Effector memory CD4-positive, alpha-beta T cell (primary cell): ENCODE measurements around the gene NCKAP1.
"Not testable (repeated sequence)": the region's sequence is repeated elsewhere in the genome, so short reads cannot be mapped to it uniquely, and the experiment has no call there.

Experiments
- DNase-seq, 3 donors: peaks; one replicate each; pipeline ENCODE4 v3.0.0-alpha.2; 2020
- H3K27ac ChIP-seq: 2 replicates; pipeline ENCODE4 v1.7.0; 2013; ENCODE audit warnings: mild to moderate bottlenecking, low read length, moderate library complexity; ENCODE audit not compliant: insufficient read depth, poor library complexity, severe bottlenecking
- H3K27me3 ChIP-seq: replicated peaks from 2 replicates; pipeline ENCODE4 v1.7.0; 2013; ENCODE audit warnings: mild to moderate bottlenecking, low read length; ENCODE audit not compliant: insufficient read depth, control insufficient read depth, poor library complexity, severe bottlenecking
- H3K36me3 ChIP-seq: 2 replicates; pipeline ENCODE4 v1.7.0; 2013; ENCODE audit warnings: mild to moderate bottlenecking, low read length, moderate library complexity; ENCODE audit not compliant: control insufficient read depth, insufficient read depth
- H3K4me1 ChIP-seq: 2 replicates; pipeline ENCODE4 v1.7.0; 2013; ENCODE audit warnings: low read length, mild to moderate bottlenecking; ENCODE audit not compliant: control insufficient read depth, insufficient read depth, poor library complexity, severe bottlenecking
- H3K4me3 ChIP-seq: 2 replicates; pipeline ENCODE4 v1.7.0; 2013; ENCODE audit warnings: low read length, low read depth, mild to moderate bottlenecking; ENCODE audit not compliant: insufficient read depth, poor library complexity, severe bottlenecking
- H3K9me3 ChIP-seq: 2 replicates; pipeline ENCODE4 v1.7.0; 2013; ENCODE audit warnings: mild to moderate bottlenecking, low read length, moderate library complexity; ENCODE audit not compliant: control insufficient read depth

NCKAP1 gene

DNA sequence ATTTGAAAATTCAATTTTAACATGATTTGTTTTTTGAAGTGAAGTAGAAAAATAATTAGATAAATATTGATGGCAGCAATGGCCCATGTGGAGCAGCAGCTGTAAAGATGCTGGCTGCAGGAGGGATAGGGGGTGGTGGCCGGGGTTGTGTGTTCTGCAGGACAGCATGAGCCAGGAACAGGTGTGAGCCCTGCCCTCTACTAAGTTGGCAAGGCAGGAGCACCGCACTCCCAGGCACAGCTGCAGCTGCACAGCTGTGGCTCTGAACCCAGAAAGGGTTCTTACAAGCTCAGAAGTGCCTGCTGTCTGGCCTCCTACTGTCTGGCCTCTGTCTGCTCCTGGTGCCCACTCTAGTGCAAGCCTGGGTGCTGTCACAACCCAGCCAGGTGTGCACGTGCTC lies 30.3 kb upstream of the NCKAP1 start:
- Histone ChIP-seq H3K4me3 (no peak overlapping the region), H3K9me3 (no peaks in the 10 kb centered on the region)

DNA sequence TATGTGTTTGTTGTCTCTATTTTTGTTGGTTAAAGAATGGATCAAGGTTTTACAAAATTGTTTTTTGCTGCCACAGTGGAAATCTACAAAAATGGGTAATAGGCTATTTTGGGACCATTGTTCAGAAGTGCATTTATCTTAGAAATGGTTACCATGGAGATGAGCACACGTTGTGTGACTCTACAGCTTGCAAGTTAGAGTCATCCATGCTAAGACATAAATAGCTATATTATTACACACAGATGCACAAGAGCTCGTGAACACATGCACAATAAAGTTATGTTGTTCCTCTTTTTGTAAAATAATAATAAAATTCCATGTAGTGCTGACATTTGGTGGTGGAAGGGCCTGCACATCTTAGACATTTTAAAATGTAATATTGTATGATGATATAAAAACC lies 24.8 kb upstream of the NCKAP1 start:
- H3K9me3 ChIP-seq = no peaks in the 10 kb centered on the region
- H3K27ac ChIP-seq = no peak overlapping the region
- H3K4me1 ChIP-seq = no peaks in the 10 kb centered on the region
- H3K4me3 ChIP-seq = no peak overlapping the region
- no peak for DNase-seq
- peaks cover 3% of the 10 kb centered on the region for H3K27me3 ChIP-seq
- H3K36me3 ChIP-seq = no peaks in the 10 kb centered on the region

More for the DNA sequence above, 30.3 kb upstream of the NCKAP1 start:
- no peaks in the 10 kb centered on the region for H3K4me1 ChIP-seq
- H3K27me3 ChIP-seq = peaks cover 3% of the 10 kb centered on the region
- H3K36me3 ChIP-seq = no peaks in the 10 kb centered on the region
- no peak overlapping the region for H3K27ac ChIP-seq
- DNase-seq = no peak

DNA sequence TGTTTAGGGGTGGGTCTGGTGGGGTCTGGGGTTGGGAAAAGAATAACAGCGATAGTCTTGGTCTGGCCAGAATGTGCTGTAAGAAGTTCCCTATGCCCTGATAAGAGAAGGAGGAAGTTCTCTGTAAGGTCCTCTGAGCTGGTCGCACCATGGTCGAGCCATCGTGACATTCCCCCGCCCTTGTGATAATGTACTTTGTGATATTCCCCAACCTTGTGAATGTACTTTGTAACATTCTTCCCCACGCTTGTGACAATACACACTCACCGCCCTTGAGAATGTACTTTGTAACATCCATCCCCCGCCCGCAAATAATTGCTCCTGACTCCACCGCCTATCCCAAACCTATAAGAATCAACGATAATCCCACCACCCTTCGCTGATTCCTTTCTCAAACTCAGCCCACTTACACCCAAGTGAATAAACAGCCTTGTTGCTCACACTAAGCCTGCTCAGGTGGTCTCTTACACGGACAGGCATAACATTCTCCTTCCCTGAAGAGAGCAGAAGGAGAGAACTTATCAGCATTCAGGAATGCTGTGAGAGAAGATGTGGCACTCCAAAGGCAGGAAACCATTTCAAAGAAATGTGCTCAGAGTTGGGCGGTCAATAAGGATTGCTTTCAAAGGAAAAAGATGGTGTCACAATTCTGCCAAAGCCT lies 22.4 kb upstream of the NCKAP1 start:
- H3K27me3 ChIP-seq = peaks cover 3% of the 10 kb centered on the region
- no peak overlapping the region for H3K4me3 ChIP-seq
- H3K4me1 ChIP-seq = no peaks in the 10 kb centered on the region
- H3K9me3 ChIP-seq = no peaks in the 10 kb centered on the region
- no peaks in the 10 kb centered on the region for H3K36me3 ChIP-seq
- no peak for DNase-seq
- H3K27ac ChIP-seq = no peak overlapping the region

DNA sequence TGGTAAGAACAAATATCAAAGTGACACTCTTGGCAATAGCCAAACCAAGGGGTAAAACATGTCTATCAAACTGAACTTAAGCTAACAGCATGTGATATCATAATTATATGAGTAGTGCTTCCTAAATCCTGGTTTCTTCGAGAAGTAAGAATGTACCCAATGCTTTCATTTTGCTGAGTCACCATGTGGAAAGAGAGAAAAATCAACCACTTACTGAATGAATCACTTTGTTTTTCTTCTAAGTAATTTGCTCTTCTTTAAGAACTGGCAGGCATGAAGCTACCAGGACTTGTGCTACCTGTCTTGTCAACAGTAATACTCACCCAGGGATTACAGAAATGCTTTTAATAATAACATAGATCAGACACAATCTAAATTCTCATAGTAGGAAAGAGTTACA lies 21.3 kb upstream of the NCKAP1 start:
- no peak overlapping the region for H3K4me3 ChIP-seq
- no peak overlapping the region for H3K27ac ChIP-seq
- H3K36me3 ChIP-seq = no peaks in the 10 kb centered on the region
- DNase-seq = no peak
- no peaks in the 10 kb centered on the region for H3K9me3 ChIP-seq
- no peaks in the 10 kb centered on the region for H3K27me3 ChIP-seq
- no peaks in the 10 kb centered on the region for H3K4me1 ChIP-seq

DNA sequence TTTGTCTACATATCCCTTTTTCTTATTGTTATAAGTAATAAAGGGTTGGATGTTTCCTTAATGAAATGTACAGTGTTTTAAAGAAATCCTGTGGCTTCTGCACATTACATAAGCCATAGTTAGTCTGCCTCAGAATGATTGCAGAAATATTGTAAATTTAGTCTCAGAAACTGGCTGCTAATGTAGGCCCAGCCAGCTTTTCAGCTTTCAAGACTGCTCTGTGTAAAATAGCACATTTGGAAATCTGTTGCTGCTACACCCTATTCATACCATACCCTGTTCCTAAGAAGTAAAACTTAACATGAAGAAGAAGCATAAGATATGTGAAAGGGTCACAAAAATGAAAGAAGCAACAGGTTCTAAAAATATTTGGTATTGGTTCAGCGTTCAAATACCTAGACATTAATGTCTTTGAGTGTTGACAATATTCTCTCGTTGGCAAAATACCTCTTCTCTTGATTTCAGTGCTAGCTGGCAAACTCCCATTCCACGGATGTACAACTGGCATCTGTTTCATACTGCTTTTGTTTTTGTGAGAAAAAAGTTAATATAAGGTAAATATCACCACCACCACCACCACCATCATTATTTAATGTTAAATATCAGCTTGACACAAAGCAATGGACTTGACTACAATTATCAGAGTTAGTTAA lies 19.2 kb upstream of the NCKAP1 start:
- no peak overlapping the region for H3K4me3 ChIP-seq
- no peaks in the 10 kb centered on the region for H3K4me1 ChIP-seq
- DNase-seq = no peak
- H3K9me3 ChIP-seq = no peaks in the 10 kb centered on the region
- H3K27ac ChIP-seq = no peak overlapping the region
- H3K36me3 ChIP-seq = no peaks in the 10 kb centered on the region
- H3K27me3 ChIP-seq = no peaks in the 10 kb centered on the region

DNA sequence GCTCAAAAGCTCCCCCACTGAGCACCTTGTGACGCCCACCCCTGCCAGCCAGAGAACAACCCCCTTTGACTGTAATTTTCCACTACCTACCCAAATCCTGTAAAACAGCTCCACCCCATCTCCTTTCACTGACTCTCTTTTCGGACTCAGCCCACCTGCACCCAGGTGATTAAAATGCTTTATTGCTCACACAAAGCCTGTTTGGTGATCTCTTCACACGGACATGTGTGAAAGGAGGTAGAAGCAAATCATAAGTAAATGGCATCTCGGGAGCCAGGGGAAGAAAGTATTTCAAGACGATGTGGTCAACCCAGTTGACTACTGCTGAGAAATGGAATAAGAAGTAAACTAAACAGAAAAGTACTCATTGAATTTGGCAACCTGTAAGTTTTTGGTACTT lies 11.2 kb upstream of the NCKAP1 start:
- H3K36me3 ChIP-seq = no peaks in the 10 kb centered on the region
- H3K4me3 ChIP-seq = no peak overlapping the region
- H3K27me3 ChIP-seq = no peaks in the 10 kb centered on the region
- no peaks in the 10 kb centered on the region for H3K9me3 ChIP-seq
- no peak overlapping the region for H3K27ac ChIP-seq
- no peaks in the 10 kb centered on the region for H3K4me1 ChIP-seq
- DNase-seq = no peak

DNA sequence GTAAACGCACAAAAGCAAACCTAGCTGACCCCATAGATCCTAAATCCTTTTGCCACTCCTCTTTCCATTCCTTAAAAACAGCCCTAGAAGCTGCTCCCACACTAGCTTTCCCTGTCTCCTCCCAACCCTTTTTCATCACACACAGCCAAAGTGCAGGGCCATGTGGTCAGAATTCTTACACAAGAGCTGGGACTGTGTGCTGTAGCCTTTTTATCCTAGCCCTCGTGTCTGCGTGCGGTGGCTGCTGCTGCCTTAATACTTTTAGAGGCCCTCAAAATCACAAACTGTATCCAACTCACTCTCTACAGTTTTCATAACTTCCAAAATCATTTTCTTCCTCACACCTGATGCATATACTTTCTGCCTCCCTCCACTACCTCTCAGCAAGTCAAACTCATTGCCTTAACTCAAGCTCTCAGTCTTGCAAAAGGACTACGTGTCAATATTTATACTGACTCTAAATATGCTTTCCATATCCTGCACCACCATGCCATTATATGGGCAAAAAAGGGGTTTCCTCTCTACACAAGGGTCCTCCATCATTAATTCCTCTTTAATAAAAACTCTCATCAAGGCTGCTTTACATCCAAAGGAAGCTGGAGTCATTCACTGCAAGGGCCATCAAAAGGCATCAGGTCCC lies 9.3 kb upstream of the NCKAP1 start:
- H3K9me3 ChIP-seq, DNase-seq, H3K4me3 ChIP-seq, H3K4me1 ChIP-seq, H3K27ac ChIP-seq, H3K36me3 ChIP-seq, H3K27me3 ChIP-seq: not testable (repeated sequence)

DNA sequence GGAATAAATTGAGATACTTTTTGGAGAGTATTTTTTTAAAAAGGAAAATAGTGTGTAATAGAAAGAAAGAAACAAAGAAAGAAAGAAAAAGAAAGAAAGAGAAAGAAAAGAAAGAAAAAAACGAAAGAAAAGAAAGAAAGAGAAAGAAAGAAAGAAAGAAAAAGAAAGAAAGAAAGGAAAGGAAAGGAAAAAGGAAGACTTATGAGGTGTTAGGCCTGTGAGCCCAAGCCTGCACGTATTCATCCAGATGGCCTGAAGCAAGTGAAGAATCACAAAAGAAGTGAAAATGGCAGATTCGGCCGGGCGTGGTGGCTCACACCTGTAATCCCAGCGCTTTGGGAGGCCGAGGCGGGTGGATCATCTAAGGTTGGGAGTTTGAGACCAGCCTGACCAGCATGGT lies 5.3 kb upstream of the NCKAP1 start:
- not testable (repeated sequence) for H3K36me3 ChIP-seq, H3K27ac ChIP-seq, DNase-seq, H3K9me3 ChIP-seq, H3K4me3 ChIP-seq, H3K4me1 ChIP-seq
- H3K27me3 ChIP-seq = peaks cover 11% of the 10 kb centered on the region

DNA sequence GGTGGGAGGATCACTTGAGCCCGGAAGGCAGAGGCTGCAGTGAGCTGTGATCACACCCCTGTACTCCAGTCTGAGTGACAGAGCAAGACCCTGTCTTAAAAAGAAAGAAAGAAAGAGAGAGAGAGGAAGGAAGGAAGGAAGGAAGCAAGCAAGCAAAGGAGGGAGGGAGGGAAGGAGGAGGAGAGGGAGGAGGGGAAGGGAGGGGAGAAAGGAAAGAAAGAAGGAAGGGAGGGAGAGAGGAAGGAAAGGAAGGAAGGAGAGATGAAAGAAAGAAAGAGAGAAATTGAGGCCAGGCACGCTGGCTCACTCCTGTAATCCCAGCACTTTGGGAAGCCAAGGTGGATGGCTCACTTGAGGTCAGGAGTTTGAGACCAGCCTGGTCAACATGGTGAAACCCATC lies 2.3 kb upstream of the NCKAP1 start:
- Histone ChIP-seq H3K36me3 (no peaks in the 10 kb centered on the region), H3K27ac (no peak overlapping the region), H3K4me1 (peaks cover 23% of the 10 kb centered on the region), H3K27me3 (peaks cover 11% of the 10 kb centered on the region), H3K4me3 (no peak overlapping the region), H3K9me3 (no peaks in the 10 kb centered on the region)
- no peak for DNase-seq

DNA sequence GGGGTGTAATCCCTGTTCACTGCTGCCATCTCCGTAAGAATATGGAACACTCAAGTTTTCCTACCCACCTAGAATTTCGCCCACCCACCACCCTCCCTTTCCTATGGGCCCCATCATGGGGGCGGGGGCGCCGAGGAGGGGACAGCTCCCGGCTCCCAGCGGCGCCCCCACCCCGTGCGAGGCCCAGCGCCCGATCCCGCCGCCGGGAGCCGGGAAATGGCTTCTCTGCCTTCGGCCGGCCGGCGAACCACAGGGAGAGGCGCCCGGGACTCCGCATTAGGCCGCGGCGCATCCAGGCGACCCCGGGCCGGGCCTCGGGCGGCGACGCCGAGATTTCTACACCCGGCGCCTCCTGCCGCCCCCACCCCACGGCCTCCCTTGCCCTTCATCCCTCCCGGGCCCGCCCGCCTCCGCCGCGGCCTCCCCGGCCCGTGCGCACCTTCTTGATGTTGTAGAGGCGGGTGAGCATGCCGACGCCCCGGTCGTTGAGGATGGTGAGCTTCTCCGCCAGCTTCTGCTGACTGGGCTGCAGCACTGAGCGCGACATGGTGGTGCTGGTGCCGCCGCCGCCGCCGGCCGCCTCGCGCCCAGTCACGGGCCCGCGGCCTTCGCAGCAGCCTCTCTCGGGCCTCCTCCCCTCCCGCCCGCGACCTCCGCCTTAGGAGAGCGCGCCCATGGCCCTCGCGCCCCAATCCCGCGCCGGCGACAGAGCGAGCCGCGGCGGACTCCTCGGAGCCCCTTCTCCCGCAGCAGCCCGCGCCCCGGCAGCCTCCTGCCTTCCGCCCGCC lies 510 bp downstream of the NCKAP1 start:
- Histone ChIP-seq H3K27me3 (peaks cover 11% of the 10 kb centered on the region), H3K4me1 (peaks cover 23% of the 10 kb centered on the region), H3K4me3 (peak overlapping the region; percentile 56), H3K9me3 (no peaks in the 10 kb centered on the region), H3K36me3 (no peaks in the 10 kb centered on the region), H3K27ac (no peak overlapping the region)
- DNase-seq = no peak
